Stomach (tissue), 4 donors: ENCODE data around the gene GRIK2.

Experiments used
- POLR2A ChIP-seq, 4 donors: fragments of 450-650 bp; IDR thresholded peaks; one replicate each; pipeline ENCODE4 v1.6.1; 2016; ENCODE audit warnings: antibody characterized with exemption in 4 of 4, control low read depth in 2 of 4, mild to moderate bottlenecking in 1 of 4, moderate library complexity in 1 of 4
- TF ChIP-seq, protein P1 (sequence below), 7 experiments: fragments of 450-650 bp in 4 of 7; fragments of 200-600 bp in 3 of 7; sonication (generic) in 3 of 7; IDR thresholded peaks; one replicate each; pipeline ENCODE4 v1.5.1; 2016 to 2019; ENCODE audit warnings: antibody characterized with exemption in 7 of 7, control low read depth in 2 of 7, mild to moderate bottlenecking in 1 of 7

DNA sequence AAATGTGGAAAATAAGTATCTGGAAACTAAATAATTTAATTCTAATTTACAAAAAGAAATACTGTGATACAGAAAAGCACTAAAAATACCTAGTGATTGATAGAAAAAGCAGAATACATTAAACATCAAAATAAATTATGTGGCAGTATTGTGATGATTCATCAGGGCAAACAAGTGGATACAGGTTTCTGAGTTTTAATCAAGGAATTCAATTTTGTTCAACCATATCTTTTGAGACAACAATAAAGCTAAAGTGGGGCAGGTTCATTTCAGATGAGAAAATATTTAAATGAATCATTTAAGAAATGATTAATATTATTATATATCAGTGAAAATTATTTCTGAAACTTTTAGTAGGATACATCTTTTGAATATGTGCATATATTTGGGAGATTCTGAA is 49.8 kb downstream of the GRIK2 start:
- TF ChIP-seq, protein P1, sequence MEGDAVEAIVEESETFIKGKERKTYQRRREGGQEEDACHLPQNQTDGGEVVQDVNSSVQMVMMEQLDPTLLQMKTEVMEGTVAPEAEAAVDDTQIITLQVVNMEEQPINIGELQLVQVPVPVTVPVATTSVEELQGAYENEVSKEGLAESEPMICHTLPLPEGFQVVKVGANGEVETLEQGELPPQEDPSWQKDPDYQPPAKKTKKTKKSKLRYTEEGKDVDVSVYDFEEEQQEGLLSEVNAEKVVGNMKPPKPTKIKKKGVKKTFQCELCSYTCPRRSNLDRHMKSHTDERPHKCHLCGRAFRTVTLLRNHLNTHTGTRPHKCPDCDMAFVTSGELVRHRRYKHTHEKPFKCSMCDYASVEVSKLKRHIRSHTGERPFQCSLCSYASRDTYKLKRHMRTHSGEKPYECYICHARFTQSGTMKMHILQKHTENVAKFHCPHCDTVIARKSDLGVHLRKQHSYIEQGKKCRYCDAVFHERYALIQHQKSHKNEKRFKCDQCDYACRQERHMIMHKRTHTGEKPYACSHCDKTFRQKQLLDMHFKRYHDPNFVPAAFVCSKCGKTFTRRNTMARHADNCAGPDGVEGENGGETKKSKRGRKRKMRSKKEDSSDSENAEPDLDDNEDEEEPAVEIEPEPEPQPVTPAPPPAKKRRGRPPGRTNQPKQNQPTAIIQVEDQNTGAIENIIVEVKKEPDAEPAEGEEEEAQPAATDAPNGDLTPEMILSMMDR (IDR thresholded peaks at IDR 0.05) = no peak
- no peak for TF ChIP-seq POLR2A (IDR thresholded peaks at IDR 0.05)
